Suprapubic skin (tissue), 4 donors: ENCODE results near the gene HMG20A. TPM values are rescaled to one million over a fixed set of nuclear protein-coding genes. Genes with fewer than 3 reads are reported as not detected.

Experiments
- DNase-seq, 2 donors: peaks; one replicate each; pipeline ENCODE4 v3.0.0-alpha.2; 2019; ENCODE audit warnings: low spot score in 2 of 2
- H3K27ac ChIP-seq: fragments of 200-600 bp; sonication (generic); one replicate; pipeline ENCODE4 v1.5.1; 2019
- H3K27me3 ChIP-seq: fragments of 200-600 bp; sonication (generic); one replicate; pipeline ENCODE4 v1.5.1; 2019
- H3K36me3 ChIP-seq: fragments of 200-600 bp; sonication (generic); one replicate; pipeline ENCODE4 v1.5.1; 2019
- H3K4me1 ChIP-seq: fragments of 200-600 bp; sonication (generic); one replicate; pipeline ENCODE4 v1.5.1; 2019
- H3K4me3 ChIP-seq: fragments of 200-600 bp; sonication (generic); one replicate; pipeline ENCODE4 v1.5.1; 2019; ENCODE audit warnings: mild to moderate bottlenecking
- H3K9me3 ChIP-seq: fragments of 200-600 bp; sonication (generic); one replicate; pipeline ENCODE4 v1.5.1; 2019
- EP300 ChIP-seq: sonication (generic); formaldehyde crosslinking; IDR thresholded peaks from one replicate; pipeline ENCODE4 v1.6.1; 2017; ENCODE audit warnings: antibody characterized with exemption
- POLR2A ChIP-seq, 2 donors: fragments of 450-650 bp; IDR thresholded peaks; one replicate each; pipeline ENCODE4 v1.6.1; 2017; ENCODE audit warnings: antibody characterized with exemption in 2 of 2, mild to moderate bottlenecking in 2 of 2, moderate library complexity in 2 of 2
- POLR2AphosphoS5 ChIP-seq, 3 donors: sonication (generic); formaldehyde crosslinking; IDR thresholded peaks; one replicate each; pipeline ENCODE4 v1.6.1; 2017; ENCODE audit warnings: antibody characterized with exemption in 3 of 3
- WGBS: methylation state at CpG from one replicate; pipeline ENCODE4 v1.1.5; 2018; 5-methylcytosine and 5-hydroxymethylcytosine counted together
- total RNA-seq, 4 donors: library from RNA; depleted of rRNA; stranded (reverse); fragments of >200 nt; gene quantifications; one replicate each; pipeline ENCODE4 v1.1.0, GENCODE V29; 2016
- TF ChIP-seq, protein P1 (sequence below), 2 donors: fragments of 200-600 bp in 1 of 2; fragments of 450-650 bp in 1 of 2; sonication (generic) in 1 of 2; IDR thresholded peaks; one replicate each; pipeline ENCODE4 v1.5.1; 2016 to 2019; ENCODE audit warnings: antibody characterized with exemption in 2 of 2, mild to moderate bottlenecking in 1 of 2, moderate library complexity in 1 of 2

The HMG20A gene
- 10 to 100 TPM; 21.3 to 35.6 (median 23.5) TPM for total RNA-seq

DNA sequence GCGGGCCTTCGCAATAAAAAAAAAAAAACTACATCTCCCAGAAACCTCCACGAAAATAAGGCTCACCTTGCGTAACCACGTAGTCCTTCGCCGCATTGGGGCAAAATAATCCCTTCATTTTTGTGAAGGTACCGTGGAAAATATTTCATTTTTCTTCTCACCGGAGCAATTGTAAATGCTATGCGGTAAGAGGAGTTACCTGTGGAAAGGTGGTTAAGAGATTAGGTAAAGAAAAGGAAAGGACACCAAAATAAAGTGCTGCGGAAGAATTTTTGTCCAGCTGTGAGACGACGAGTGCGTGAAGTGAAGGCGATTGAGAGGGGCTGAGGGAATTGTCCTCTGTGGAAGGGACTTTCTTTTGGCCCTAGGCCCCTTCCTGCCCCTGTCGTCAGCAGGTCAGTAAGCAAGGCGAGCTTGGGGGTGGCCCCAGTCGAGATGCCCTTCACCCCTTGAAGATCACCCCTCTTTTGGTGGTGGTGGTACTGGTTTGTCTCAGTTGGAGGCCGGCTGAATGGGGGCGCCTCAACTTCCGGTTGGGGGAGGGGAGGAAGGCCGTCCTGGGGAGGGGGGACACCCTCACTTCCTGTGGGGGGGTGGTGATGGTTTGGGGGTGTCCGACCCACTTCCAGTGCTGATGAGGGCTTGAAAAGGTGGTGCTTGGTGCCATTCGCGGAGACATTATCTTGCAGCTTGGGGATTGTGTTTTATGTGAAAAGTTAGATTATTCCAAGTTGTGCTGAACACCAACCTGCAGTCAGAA, at the start of gene HMG20A:
TSS of gene HMG20A (plus strand) at position 279 of the 760 bp plus-strand sequence. CDS start 37,520 bp downstream, outside the sequence.
- peaks cover 52% of the 10 kb centered on the region for H3K4me1 ChIP-seq
- under 1% methylated on average over 22 of the region's 25 CpGs for WGBS
- TF ChIP-seq EP300 = peak; percentile 29
- TF ChIP-seq, protein P1, sequence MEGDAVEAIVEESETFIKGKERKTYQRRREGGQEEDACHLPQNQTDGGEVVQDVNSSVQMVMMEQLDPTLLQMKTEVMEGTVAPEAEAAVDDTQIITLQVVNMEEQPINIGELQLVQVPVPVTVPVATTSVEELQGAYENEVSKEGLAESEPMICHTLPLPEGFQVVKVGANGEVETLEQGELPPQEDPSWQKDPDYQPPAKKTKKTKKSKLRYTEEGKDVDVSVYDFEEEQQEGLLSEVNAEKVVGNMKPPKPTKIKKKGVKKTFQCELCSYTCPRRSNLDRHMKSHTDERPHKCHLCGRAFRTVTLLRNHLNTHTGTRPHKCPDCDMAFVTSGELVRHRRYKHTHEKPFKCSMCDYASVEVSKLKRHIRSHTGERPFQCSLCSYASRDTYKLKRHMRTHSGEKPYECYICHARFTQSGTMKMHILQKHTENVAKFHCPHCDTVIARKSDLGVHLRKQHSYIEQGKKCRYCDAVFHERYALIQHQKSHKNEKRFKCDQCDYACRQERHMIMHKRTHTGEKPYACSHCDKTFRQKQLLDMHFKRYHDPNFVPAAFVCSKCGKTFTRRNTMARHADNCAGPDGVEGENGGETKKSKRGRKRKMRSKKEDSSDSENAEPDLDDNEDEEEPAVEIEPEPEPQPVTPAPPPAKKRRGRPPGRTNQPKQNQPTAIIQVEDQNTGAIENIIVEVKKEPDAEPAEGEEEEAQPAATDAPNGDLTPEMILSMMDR (IDR thresholded peaks at IDR 0.05) = no peak
- TF ChIP-seq POLR2A (IDR thresholded peaks at IDR 0.05) = peak in 1 of 2 donors; percentile 19
- peak in 1 of 3 donors; percentile 55 for TF ChIP-seq POLR2AphosphoS5 (IDR thresholded peaks at IDR 0.05)

GRCh38 chr15:77371850-77372563, 48.7 kb upstream of the HMG20A start:
- no peak for DNase-seq
- H3K9me3 ChIP-seq = no peaks in the 10 kb centered on the region
- H3K4me1 ChIP-seq = no peaks in the 10 kb centered on the region
- H3K27ac ChIP-seq = no peak overlapping the region
- WGBS = 84% methylated on average over 5 of the region's 5 CpGs
- TF ChIP-seq POLR2A (IDR thresholded peaks at IDR 0.05) (no peak), EP300 (no peak), POLR2AphosphoS5 (IDR thresholded peaks at IDR 0.05) (no peak)
- TF ChIP-seq, protein P1 (IDR thresholded peaks at IDR 0.05) = no peak
- H3K27me3 ChIP-seq = no peaks in the 10 kb centered on the region
- no peaks in the 10 kb centered on the region for H3K36me3 ChIP-seq
- H3K4me3 ChIP-seq = no peak overlapping the region

More for the DNA sequence above, at the start of gene HMG20A:
- H3K9me3 ChIP-seq = no peaks in the 10 kb centered on the region
- peak in 1 of 2 donors; percentile 77 for DNase-seq
- H3K4me3 ChIP-seq = peak within 1 kb of the TSS; percentile 78
- peak within 1 kb of the TSS; percentile 97 for H3K27ac ChIP-seq
- no peaks in the 10 kb centered on the region for H3K27me3 ChIP-seq
- no peaks in the 10 kb centered on the region for H3K36me3 ChIP-seq

DNA sequence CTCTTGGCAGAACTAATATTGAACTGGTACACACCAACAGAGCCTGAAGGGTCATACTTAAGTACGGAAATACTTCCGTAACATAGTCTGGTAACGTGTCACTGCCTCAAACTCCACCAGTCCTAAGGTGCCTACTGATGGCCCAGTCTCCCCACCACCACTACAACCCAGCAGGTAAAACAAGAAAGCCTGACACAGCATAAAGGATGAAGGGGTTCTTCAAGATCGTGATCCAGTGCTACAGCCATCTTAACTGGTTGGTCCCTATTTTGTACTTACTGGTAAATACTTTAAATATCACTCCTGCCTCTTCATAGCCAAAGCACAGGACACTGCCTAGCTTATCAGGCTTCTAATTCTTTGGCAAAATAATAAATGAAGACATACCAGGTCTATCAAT, 47.2 kb upstream of the HMG20A start:
- Histone ChIP-seq H3K4me3 (no peak overlapping the region), H3K9me3 (no peaks in the 10 kb centered on the region), H3K27me3 (no peaks in the 10 kb centered on the region), H3K4me1 (no peaks in the 10 kb centered on the region), H3K36me3 (no peaks in the 10 kb centered on the region), H3K27ac (no peak overlapping the region)
- no peak for DNase-seq
- 86% methylated on average over 4 of the region's 4 CpGs for WGBS
- TF ChIP-seq, protein P1 (IDR thresholded peaks at IDR 0.05) = no peak
- TF ChIP-seq POLR2AphosphoS5 (IDR thresholded peaks at IDR 0.05) (no peak), EP300 (no peak), POLR2A (IDR thresholded peaks at IDR 0.05) (no peak)

GRCh38 chr15:77375133-77375532, 45.6 kb upstream of the HMG20A start:
- no peak for DNase-seq
- 100% methylated on average over 1 of the region's 1 CpG for WGBS
- Histone ChIP-seq H3K4me1 (no peaks in the 10 kb centered on the region), H3K9me3 (no peaks in the 10 kb centered on the region), H3K27ac (no peak overlapping the region), H3K4me3 (no peak overlapping the region), H3K36me3 (no peaks in the 10 kb centered on the region), H3K27me3 (no peaks in the 10 kb centered on the region)
- TF ChIP-seq POLR2A (IDR thresholded peaks at IDR 0.05) (no peak), POLR2AphosphoS5 (IDR thresholded peaks at IDR 0.05) (no peak), EP300 (no peak)
- TF ChIP-seq, protein P1 (IDR thresholded peaks at IDR 0.05) = no peak

DNA sequence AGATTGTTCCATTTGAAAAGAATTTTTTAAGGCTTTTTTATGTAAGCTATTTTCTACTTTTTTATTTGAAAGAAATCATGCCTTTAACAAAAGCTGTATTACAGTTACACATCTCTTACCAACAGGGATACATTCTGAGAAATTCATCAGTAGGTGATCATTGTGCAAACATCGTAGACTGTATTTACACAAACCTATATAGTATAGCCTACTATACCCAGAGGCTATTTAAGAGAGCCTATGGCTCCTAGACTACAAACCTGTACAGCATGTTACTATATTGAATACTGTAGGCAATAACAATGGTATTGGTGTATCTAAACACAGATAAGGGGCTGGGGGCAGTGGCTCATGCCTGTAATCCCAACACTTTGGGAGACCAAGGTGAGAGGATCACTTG, 43.9 kb upstream of the HMG20A start:
- Histone ChIP-seq H3K36me3 (no peaks in the 10 kb centered on the region), H3K4me1 (no peaks in the 10 kb centered on the region), H3K4me3 (no peak overlapping the region), H3K27me3 (no peaks in the 10 kb centered on the region), H3K27ac (no peak overlapping the region), H3K9me3 (no peaks in the 10 kb centered on the region)
- no peak for DNase-seq
- TF ChIP-seq, protein P1 (IDR thresholded peaks at IDR 0.05) = no peak
- no peak for TF ChIP-seq POLR2AphosphoS5 (IDR thresholded peaks at IDR 0.05)
- TF ChIP-seq POLR2A (IDR thresholded peaks at IDR 0.05) = no peak
- TF ChIP-seq EP300 = no peak
- 97% methylated on average over 1 of the region's 1 CpG for WGBS
